Measurements from ENCODE around the gene LMAN2L. TPM values are rescaled to one million over a fixed set of nuclear protein-coding genes. Genes with fewer than 3 reads are reported as not detected.

LMAN2L gene
- total RNA-seq, 8 experiments from 2014 or later, result 13.2 to 54.0 (median 18.4) TPM

DNA sequence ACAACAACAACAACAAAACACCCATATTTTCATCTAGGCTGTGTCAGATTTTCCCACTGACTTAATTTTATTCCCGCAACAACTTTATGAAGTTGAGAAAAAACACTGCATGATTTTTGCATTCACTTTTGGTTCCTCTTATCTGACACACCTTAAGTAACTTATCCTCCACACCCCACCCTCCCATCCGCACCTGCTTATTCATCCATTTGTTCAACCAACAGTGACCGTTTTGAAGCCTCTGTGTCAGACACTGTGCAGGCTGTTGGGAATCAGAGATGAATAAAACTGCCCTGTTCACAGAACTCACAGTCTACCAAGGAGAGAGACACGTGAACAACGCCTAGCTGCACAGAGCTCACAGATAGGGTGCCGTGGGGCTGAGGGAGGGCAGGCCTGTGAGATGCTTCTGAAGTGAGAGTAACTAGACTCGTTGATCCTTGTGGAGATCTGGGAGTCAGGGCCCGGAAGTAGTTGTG, 28.3 kb upstream of the LMAN2L start:
- Histone ChIP-seq H3K27ac (no peak overlapping the region), H3K4me3 (no peak overlapping the region), H3K4me1 (replicated peaks in 1 of 2) (peaks cover 14% of the 10 kb centered on the region in 2 donors)
- WGBS, 10 experiments, result 73 to 100% (median 90%) methylated on average over 2 to 8 of the region's 8 CpGs; no CpG with 5 or more reads in 2 of the 10 experiments
- ATAC-seq (replicated peaks in 6 of 8), result no peak
- in situ Hi-C loops (cut with MboI; ENCODE audit: low pct_unique_long_range_greater_than_20kb in 2 of 9, low sequenced_read_pairs in 9 of 9, unreplicated experiment in 9 of 9), result no loop called here

DNA sequence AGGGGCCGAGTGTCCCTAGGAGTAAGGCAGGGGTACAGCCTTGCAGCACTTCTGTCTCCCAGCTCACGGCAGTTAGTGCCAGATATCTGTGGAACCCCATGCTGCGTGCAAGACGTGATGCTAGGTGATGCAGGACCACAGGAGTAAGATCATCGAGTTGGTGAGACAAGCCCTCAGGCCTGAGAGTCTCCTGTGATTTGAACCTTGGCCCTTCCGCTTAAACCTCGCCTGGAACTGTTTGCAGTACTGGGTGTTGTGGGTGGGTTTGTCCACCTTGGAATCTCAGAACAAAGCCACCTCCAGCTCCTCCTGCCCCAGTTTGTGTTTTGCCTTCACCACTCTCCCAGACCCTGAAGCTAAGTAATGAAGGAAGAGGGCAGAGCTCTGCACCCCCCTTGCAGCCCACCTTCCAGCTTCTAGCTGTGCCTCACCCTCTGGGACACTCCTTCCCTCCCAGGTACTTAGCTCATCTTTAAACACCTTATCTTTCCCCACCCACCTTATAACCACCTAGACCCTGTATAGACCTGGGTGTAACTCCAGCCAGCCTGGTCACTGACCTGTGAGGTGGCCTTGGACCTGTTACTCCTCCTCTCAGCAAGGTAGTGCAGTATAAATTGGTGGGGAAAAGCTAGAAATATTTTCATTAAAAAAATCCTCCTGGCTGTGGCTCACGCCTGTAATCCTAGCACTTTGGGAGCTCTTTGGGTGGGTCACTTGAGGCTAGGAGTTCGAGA, 27.4 kb upstream of the LMAN2L start:
- 67 to 100% (median 94%) methylated on average over 1 to 5 of the region's 9 CpGs; no CpG with 5 or more reads in 2 of the 10 experiments for WGBS, 10 experiments
- in situ Hi-C loops (cut with MboI; ENCODE audit: low pct_unique_long_range_greater_than_20kb in 2 of 9, low sequenced_read_pairs in 9 of 9, unreplicated experiment in 9 of 9), result no loop called here

DNA sequence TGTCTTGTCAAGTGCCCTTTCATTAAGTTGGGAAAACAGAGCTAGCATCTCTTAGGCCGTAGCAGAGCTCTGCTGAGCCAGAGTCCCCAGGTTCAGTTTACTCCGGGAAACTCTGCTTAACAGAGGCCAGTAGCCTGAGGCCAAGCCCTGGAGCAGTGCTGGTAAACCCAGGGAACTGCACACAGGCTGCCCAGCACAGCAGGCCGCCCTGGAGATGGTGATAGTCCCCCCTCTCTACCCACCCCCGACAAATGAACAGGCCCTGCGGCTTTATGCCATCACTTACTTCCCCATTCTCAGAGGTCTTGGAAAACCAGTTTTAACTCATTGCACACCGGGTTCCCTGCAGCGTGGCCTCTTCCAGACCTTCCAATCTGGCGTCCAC, 24.4 kb upstream of the LMAN2L start:
- Histone ChIP-seq H3K27ac (peak overlapping the region in 1 of 2 donors; percentile 10), H3K4me3 (peak overlapping the region; percentile 48 to 76 (median 55)), H3K4me1 (replicated peaks in 1 of 2) (peaks cover 28 to 32% of the 10 kb centered on the region in 2 donors)
- WGBS, 10 experiments, result 40 to 92% (median 50%) methylated on average over 2 to 4 of the region's 8 CpGs; no CpG with 5 or more reads in 5 of the 10 experiments
- in situ Hi-C loops (cut with MboI; ENCODE audit: low pct_unique_long_range_greater_than_20kb in 2 of 9, low sequenced_read_pairs in 9 of 9, unreplicated experiment in 9 of 9), result no loop called here
- ATAC-seq (replicated peaks in 6 of 8), result peak in 7 of 8 experiments; percentile 0 to 6 (median 1)

More for the DNA sequence above, 27.4 kb upstream of the LMAN2L start:
- no peak overlapping the region for H3K27ac ChIP-seq
- H3K4me3 ChIP-seq, result no peak overlapping the region
- no peak for ATAC-seq (replicated peaks in 6 of 8)
- H3K4me1 ChIP-seq (replicated peaks in 1 of 2), result peaks cover 16 to 21% of the 10 kb centered on the region in 2 donors

DNA sequence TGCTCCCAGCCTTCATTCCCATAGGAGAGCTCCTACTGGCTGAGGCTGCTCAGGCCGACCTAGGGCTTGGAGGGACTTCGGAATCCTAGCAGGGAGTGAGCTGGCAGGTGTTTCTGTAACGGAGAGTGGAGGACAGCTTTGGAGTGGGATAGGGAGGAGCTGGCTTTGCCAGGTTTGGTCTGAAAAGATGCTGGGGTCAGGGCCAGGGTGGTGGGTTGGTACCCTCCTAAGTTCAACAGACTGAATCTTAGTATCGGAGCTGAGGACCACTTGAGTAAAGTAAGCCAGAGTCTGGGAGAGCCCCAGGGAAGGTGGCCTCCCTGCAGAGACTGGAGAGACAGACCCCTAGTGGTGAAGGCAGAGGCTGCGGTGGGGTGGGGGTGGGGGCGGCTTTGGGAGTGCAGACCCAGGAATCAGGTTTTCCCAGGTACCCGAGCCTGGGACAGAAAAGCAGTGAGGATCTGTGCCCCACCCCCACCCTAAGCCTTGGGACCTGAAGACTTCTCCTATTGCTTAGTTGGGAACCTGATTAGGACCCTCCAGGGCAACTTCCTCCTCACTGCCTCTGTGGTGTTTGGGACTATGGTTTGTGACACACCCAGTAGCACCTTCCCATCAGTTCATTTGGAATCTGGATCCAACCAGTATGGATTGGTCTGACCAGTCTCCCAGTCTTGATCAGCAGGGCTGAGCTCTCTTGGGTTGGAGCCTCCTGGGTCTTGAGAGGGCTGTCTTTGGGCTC, 23.8 kb upstream of the LMAN2L start:
- ATAC-seq (replicated peaks in 6 of 8), result peak in 7 of 8 experiments; percentile 2 to 37 (median 30)
- 15 to 100% (median 44%) methylated on average over 1 to 5 of the region's 7 CpGs; no CpG with 5 or more reads in 4 of the 10 experiments for WGBS, 10 experiments
- in situ Hi-C loops (cut with MboI; ENCODE audit: low pct_unique_long_range_greater_than_20kb in 2 of 9, low sequenced_read_pairs in 9 of 9, unreplicated experiment in 9 of 9), result no loop called here
- Histone ChIP-seq H3K27ac (peak overlapping the region in 1 of 2 donors; percentile 10), H3K4me1 (replicated peaks in 1 of 2) (peaks cover 28 to 32% of the 10 kb centered on the region in 2 donors), H3K4me3 (peak overlapping the region; percentile 48 to 76 (median 55))

DNA sequence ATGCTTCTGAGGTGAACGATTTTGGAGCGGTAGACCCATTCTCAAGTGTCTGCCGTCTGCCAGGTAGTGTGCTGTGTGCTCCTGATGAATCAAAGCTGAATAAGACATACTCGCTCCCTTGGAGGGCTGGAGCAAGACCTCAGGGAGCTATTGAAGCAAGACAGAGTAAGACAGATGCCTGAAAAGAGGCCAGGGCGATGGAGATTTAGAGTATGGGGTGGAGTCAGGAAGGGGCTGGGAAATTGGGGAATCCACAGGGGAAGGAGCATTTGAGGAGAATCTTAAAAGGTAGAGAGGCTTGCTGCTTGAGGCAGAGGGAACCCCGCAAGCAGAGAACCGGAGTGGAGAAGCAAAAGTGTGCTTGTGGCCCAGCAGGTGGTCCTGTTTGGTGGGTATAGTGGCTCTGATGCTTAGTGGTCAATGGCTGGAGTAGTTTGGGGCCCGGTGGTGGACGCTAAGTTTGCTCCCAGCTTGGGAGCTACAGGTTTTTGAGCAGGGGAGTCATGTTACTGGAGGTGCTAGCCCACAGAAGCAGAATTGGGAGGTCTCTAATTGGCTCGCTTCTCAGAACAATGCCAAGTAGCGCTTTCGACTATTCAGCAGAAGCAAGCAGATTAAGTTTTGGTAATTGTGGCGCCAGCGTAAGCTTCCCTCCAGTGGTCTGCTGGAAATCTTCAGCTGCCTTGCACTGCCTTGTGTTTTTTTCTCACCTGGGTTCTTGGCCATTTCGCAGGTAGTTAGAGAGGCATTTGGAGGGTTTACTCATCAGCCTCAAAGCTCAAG, 22.9 kb upstream of the LMAN2L start:
- no peak overlapping the region for H3K27ac ChIP-seq
- WGBS, 10 experiments, result 20 to 57% (median 31%) methylated on average over 2 to 13 of the region's 15 CpGs; no CpG with 5 or more reads in 2 of the 10 experiments
- ATAC-seq (replicated peaks in 6 of 8), result no peak

DNA sequence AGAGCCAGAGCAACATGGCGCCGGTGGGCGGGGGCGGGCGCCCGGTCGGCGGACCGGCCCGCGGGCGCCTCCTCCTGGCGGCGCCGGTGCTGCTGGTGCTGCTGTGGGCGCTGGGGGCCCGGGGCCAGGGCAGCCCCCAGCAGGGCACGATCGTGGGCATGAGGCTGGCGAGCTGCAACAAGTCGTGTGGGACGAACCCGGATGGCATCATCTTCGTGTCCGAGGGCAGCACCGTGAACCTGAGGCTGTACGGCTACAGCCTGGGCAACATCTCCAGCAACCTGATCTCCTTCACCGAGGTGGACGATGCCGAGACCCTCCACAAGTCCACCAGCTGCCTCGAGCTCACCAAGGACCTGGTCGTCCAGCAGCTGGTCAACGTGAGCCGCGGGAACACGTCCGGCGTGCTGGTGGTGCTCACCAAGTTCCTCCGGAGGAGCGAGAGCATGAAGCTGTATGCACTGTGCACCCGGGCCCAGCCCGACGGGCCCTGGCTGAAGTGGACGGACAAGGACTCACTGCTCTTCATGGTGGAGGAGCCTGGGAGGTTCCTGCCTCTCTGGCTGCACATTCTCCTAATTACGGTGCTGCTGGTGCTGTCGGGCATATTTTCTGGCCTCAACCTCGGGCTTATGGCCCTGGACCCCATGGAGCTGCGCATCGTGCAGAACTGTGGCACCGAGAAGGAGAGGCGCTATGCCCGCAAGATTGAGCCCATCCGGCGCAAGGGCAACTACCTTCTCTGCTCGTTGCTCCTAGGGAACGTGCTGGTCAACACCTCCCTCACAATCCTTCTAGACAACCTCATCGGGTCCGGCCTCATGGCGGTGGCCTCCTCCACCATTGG, 21.3 kb upstream of the LMAN2L start:
- WGBS, 10 experiments, result 0 to 100% (median 88%) methylated on average over 2 to 13 of the region's 59 CpGs; no CpG with 5 or more reads in 3 of the 10 experiments
- in situ Hi-C loops (cut with MboI; ENCODE audit: low pct_unique_long_range_greater_than_20kb in 2 of 9, low sequenced_read_pairs in 9 of 9, unreplicated experiment in 9 of 9), result no loop called here
- ATAC-seq (replicated peaks in 6 of 8), result peak in 5 of 8 experiments; percentile 1 to 28 (median 6)
- Histone ChIP-seq H3K4me3 (peak overlapping the region; percentile 48 to 76 (median 55)), H3K27ac (peak overlapping the region; percentile 52 to 53), H3K4me1 (replicated peaks in 1 of 2) (peaks cover 28 to 32% of the 10 kb centered on the region in 2 donors)

More for the DNA sequence above, 22.9 kb upstream of the LMAN2L start:
- Histone ChIP-seq H3K4me1 (replicated peaks in 1 of 2) (peaks cover 28 to 32% of the 10 kb centered on the region in 2 donors), H3K4me3 (peak overlapping the region; percentile 48 to 76 (median 55))
- in situ Hi-C loops (cut with MboI; ENCODE audit: low pct_unique_long_range_greater_than_20kb in 2 of 9, low sequenced_read_pairs in 9 of 9, unreplicated experiment in 9 of 9), result no loop called here

DNA sequence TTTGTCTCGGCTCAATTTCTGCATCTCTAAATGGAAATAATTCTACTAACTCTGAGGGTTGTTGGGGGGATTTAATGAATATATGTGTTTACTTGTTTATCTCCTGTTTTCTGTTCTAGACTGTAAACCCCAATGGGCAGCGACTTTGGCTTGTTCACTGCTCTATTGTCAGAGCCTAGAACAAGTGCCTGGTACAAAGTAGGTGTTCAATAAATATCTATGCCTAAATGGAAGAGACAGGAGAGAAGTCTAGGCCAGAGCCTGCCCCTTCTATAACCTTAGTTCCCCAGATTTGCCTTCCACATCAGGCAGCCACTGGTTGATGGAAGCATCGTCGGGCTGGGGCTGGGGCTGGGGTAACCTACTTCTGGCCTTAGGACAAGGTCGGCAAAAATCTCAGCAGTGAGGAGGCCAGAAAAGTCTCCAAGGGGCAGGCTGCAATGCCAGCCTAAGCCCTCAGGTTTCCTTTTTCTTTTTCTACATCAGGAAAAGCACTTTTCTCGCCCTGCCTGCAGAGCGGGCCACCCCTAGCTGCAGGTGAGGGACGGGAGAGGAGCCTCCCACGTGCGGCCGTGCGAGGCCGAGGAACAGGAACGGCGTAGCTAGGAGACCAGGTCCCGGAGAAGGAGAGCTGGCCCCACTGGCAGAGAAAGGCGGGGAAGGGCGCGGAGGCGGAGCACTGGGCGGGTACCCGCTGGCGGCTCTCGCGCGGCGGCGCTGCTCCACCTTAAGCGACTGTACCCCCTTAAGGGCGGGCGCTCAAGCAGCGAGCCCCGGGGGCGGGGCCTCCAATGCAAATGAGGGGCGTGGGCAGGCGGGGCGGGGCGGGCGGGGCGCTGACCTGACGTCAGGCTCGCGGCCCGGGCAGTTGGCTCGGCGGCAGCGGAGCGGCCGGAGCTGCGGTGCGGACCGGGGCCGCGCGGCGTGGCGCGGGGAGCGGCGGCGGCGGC, 20.4 kb upstream of the LMAN2L start, which contains the start of gene CNNM4:
TSS of gene CNNM4 (plus strand) at position 867 of the 950 bp plus-strand sequence. CDS start 98 bp downstream, outside the sequence.
- peak within 1 kb of the TSS; percentile 52 to 53 for H3K27ac ChIP-seq
- in situ Hi-C loops (cut with MboI; ENCODE audit: low pct_unique_long_range_greater_than_20kb in 2 of 9, low sequenced_read_pairs in 9 of 9, unreplicated experiment in 9 of 9), result no loop called here
- 19 to 100% (median 70%) methylated on average over 1 to 11 of the region's 62 CpGs for WGBS, 10 experiments
- H3K4me3 ChIP-seq, result peak within 1 kb of the TSS; percentile 48 to 76 (median 55)
- ATAC-seq (replicated peaks in 6 of 8), result peak; percentile 83 to 92 (median 90)
- peaks cover 28 to 32% of the 10 kb centered on the region in 2 donors for H3K4me1 ChIP-seq (replicated peaks in 1 of 2)

DNA sequence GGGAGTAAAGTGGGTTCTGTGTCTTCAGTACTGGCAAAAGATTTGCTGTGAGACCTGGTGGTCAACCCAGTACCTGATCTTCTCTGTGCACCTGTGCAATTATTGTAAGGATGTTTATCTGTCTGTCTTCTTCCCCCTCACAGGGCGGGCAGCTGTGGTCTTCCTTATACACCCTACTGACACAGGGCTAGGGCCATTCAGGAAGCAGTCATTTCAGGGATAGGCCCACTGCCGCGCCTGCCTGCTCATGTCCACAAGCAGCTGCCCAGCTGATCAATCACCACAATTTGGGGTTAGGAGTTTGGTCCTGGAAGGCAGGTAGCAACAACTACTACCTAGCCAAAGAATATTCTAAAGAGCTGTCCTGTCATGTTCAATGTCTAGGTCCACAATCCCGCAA, 19.7 kb upstream of the LMAN2L start:
- no peak overlapping the region for H3K27ac ChIP-seq

DNA sequence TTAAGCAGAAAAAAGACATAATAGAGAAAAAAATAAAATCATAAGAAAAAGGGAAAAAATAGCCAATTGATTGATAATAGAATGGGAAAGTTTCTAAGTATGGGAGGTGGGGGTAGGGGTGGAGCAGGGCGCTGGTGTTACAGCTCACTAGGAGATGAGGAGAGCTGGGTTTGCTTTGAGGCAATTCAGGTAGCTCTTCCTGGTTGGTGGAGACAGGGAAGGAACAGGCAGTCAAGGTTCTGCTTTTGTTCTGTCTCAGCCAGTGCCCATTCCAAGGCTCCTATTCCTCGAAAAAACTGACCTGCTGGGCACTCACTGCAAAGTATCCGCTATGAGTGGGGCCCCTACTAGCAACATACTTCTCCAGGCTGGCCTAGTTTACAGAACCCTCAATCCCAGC, 19.1 kb upstream of the LMAN2L start:
- ATAC-seq (replicated peaks in 6 of 8), result no peak
- Histone ChIP-seq H3K4me1 (replicated peaks in 1 of 2) (peaks cover 22 to 25% of the 10 kb centered on the region in 2 donors), H3K27ac (no peak overlapping the region), H3K4me3 (no peak overlapping the region)
- WGBS, 10 experiments, result 33 to 100% (median 78%) methylated on average over 1 to 3 of the region's 3 CpGs; no CpG with 5 or more reads in 3 of the 10 experiments
- in situ Hi-C loops (cut with MboI; ENCODE audit: low pct_unique_long_range_greater_than_20kb in 2 of 9, low sequenced_read_pairs in 9 of 9, unreplicated experiment in 9 of 9), result no loop called here

More for the DNA sequence above, 19.7 kb upstream of the LMAN2L start:
- no peak for ATAC-seq (replicated peaks in 6 of 8)
- H3K4me3 ChIP-seq, result no peak overlapping the region
- WGBS, 10 experiments, result 86 to 100% (median 100%) methylated on average over 1 to 3 of the region's 4 CpGs; no CpG with 5 or more reads in 3 of the 10 experiments
- in situ Hi-C loops (cut with MboI; ENCODE audit: low pct_unique_long_range_greater_than_20kb in 2 of 9, low sequenced_read_pairs in 9 of 9, unreplicated experiment in 9 of 9), result no loop called here
- peaks cover 27 to 30% of the 10 kb centered on the region in 2 donors for H3K4me1 ChIP-seq (replicated peaks in 1 of 2)

DNA sequence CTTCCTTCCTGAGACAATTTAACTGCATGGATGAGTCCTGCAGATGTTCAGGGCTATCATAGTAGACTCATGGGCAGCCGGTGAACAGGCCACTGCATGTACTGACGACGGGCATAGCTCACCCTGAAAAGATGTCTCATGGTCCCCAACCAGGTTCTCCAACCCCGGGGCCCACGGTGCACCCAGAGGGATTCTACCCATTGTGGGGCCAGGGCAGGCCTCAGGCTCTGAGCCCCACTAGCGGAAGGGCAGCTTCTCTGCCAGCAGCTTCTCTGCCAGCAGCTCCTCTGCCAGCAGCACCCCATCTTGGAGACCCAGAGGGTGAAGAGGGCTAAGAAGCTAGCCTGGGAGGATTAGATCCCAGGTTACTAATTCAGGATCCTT, 17.6 kb upstream of the LMAN2L start:
- in situ Hi-C loops (cut with MboI; ENCODE audit: low pct_unique_long_range_greater_than_20kb in 2 of 9, low sequenced_read_pairs in 9 of 9, unreplicated experiment in 9 of 9), result no loop called here
- no peak overlapping the region for H3K4me3 ChIP-seq
- WGBS, 10 experiments, result 80 to 100% (median 90%) methylated on average over 1 to 3 of the region's 6 CpGs; no CpG with 5 or more reads in 6 of the 10 experiments
- H3K4me1 ChIP-seq (replicated peaks in 1 of 2), result peaks cover 12% of the 10 kb centered on the region in 2 donors
- H3K27ac ChIP-seq, result no peak overlapping the region
- ATAC-seq (replicated peaks in 6 of 8), result no peak

Measured in motor neuron (in vitro differentiated cells).